A549 (cell line): Measurements from ENCODE around the gene SERPINE1. TPM values are rescaled to one million over a fixed set of nuclear protein-coding genes. Genes with fewer than 3 reads are reported as not detected.

Source experiments
- ATAC-seq, 2 experiments: fragments of 200-7000 bp in 1 of 2; fragments of >200 bp in 1 of 2; cut with Nextera tagmentation in 1 of 2; cut with Tn5 transposase in 1 of 2; 3 replicates each; pipeline versions ENCODE4 v1.8.0 to v1.9.1; 2018 to 2020; ENCODE audit warnings: mild to moderate bottlenecking in 1 of 2, moderate library complexity in 1 of 2
- CTCF ChIA-PET: fragments of 300-600 bp; sonication (Branson Sonifier 250); formaldehyde crosslinking; extraction: SDS; loops from one replicate; lab custom pipeline; 2021; ENCODE audit warnings: antibody characterized with exemption, inconsistent platforms; lab: Yijun Ruan, JAX
- POLR2A ChIA-PET: fragments of 350-600 bp; formaldehyde crosslinking; extraction: SDS; loops from one replicate; lab custom pipeline; 2021; ENCODE audit warnings: antibody characterized with exemption, inconsistent platforms; lab: Yijun Ruan, JAX
- DNase-seq, 2 experiments: peaks; one replicate each; pipeline versions ENCODE4 v3.0.0 to v3.0.0-alpha.2; 2011 to 2016; ENCODE audit warnings: low read depth in 1 of 2, low spot score in 1 of 2
- FAIRE-seq: peaks from 2 replicates; lab custom pipeline; 2011; peaks lifted over from hg19 to GRCh38; lab: Jason Lieb, UNC
- H3K27ac ChIP-seq, 2 experiments: fragments of >200 bp; sonication (Bioruptor Twin); formaldehyde crosslinking; 3 replicates each; pipeline ENCODE4 v1.5.1; 2016 to 2017
- H3K4me1 ChIP-seq: fragments of >200 bp; sonication (Bioruptor Twin); formaldehyde crosslinking; 3 replicates; pipeline ENCODE4 v1.6.1; 2016
- H3K4me2 ChIP-seq: fragments of >200 bp; sonication (Bioruptor Twin); formaldehyde crosslinking; 3 replicates; pipeline ENCODE4 v1.6.1; 2016
- H3K4me3 ChIP-seq: fragments of >200 bp; sonication (Bioruptor Twin); formaldehyde crosslinking; 3 replicates; pipeline ENCODE4 v1.5.1; 2016
- H3K9me3 ChIP-seq: fragments of >200 bp; sonication (Bioruptor Twin); formaldehyde crosslinking; 3 replicates; pipeline ENCODE4 v1.6.1; 2016
- BHLHE40 ChIP-seq: IDR thresholded peaks from 2 replicates; pipeline ENCODE4 v1.6.1; 2012; ENCODE audit warnings: low read depth, low read length, inconsistent platforms
- CBX8 ChIP-seq: fragments of 200-600 bp; sonication (generic); IDR thresholded peaks from 2 replicates; pipeline ENCODE4 v1.6.1; 2016
- CHD2 ChIP-seq: fragments of 150-350 bp; IDR thresholded peaks from 2 replicates; pipeline ENCODE4 v1.6.1; 2014; ENCODE audit warnings: low read length; ENCODE audit not compliant: partially characterized antibody
- EHF ChIP-seq: fragments of 250-450 bp; sonication (Bioruptor Pico); IDR thresholded peaks from 2 replicates; pipeline ENCODE4 v1.5.0; 2020; ENCODE audit warnings: mild to moderate bottlenecking
- EHMT2 ChIP-seq: fragments of 200-600 bp; sonication (generic); IDR thresholded peaks from 2 replicates; pipeline ENCODE4 v1.6.1; 2016; ENCODE audit warnings: antibody characterized with exemption, low read depth, mild to moderate bottlenecking, moderate library complexity
- ELK1 ChIP-seq: fragments of 150-350 bp; IDR thresholded peaks from 2 replicates; pipeline ENCODE4 v1.6.1; 2014; ENCODE audit warnings: low read depth, mild to moderate bottlenecking, low read length
- FOSB ChIP-seq: fragments of 250-450 bp; sonication (Bioruptor Pico); IDR thresholded peaks from 2 replicates; pipeline ENCODE4 v1.5.0; 2020; ENCODE audit warnings: mild to moderate bottlenecking, moderate library complexity
- FOSL2 ChIP-seq, 2 experiments: fragments of 450-650 bp in 1 of 2; fragments of >200 bp in 1 of 2; sonication (Bioruptor Twin) in 1 of 2; formaldehyde crosslinking; IDR thresholded peaks; 2 replicates each; pipeline versions ENCODE4 v1.5.0 to v1.6.1; 2016 to 2020; ENCODE audit warnings: mild to moderate bottlenecking in 1 of 2, moderate library complexity in 1 of 2
- HDAC2 ChIP-seq: fragments of 200-600 bp; sonication (generic); IDR thresholded peaks from 2 replicates; pipeline ENCODE4 v1.6.1; 2016
- HES2 ChIP-seq: fragments of >200 bp; sonication (Bioruptor Twin); formaldehyde crosslinking; IDR thresholded peaks from 2 replicates; pipeline ENCODE4 v1.6.1; 2016
- HMGXB4 ChIP-seq: fragments of 250-450 bp; sonication (Bioruptor Pico); IDR thresholded peaks from 2 replicates; pipeline ENCODE4 v1.5.0; 2021; ENCODE audit warnings: mild to moderate bottlenecking, moderate library complexity, borderline replicate concordance
- MAFK ChIP-seq: fragments of 450-650 bp; IDR thresholded peaks from 2 replicates; pipeline ENCODE4 v1.6.1; 2014; ENCODE audit not compliant: partially characterized antibody
- MYC ChIP-seq: IDR thresholded peaks from 2 replicates; pipeline ENCODE4 v1.6.1; 2012; ENCODE audit warnings: mild to moderate bottlenecking, inconsistent platforms, low read length, improper control_type of control experiment, borderline replicate concordance
- REST ChIP-seq: fragments of 200-600 bp; sonication (generic); IDR thresholded peaks from 2 replicates; pipeline ENCODE4 v1.6.1; 2016; ENCODE audit warnings: antibody characterized with exemption, mild to moderate bottlenecking, moderate library complexity
- SMC3 ChIP-seq: fragments of >200 bp; sonication (Bioruptor Twin); formaldehyde crosslinking; IDR thresholded peaks from 3 replicates; pipeline ENCODE4 v1.6.1; 2018; ENCODE audit warnings: inconsistent platforms
- ZSCAN20 ChIP-seq: fragments of 250-450 bp; sonication (Bioruptor Pico); IDR thresholded peaks from 2 replicates; pipeline ENCODE4 v1.8.0; 2022; ENCODE audit warnings: mild to moderate bottlenecking, moderate library complexity
- WGBS: methylation state at CpG from one replicate; pipeline ENCODE4 v1.1.6; 2017; ENCODE audit errors: missing lambda C conversion rate; 5-methylcytosine and 5-hydroxymethylcytosine counted together
- polyA plus RNA-seq, 4 experiments: library from polyadenylated mRNA; depleted of rRNA in 3 of 4; stranded (reverse); fragments of >200 nt; fragmentation: RNase III in 1 of 4; extraction: RNeasy Plus Mini Kit Qiagen cat#74134 plus additional on column Dnase treatment in 1 of 4; gene quantifications; 2 replicates in 3 of 4; 3 replicates in 1 of 4; pipeline ENCODE4 v1.2.3, GENCODE V29; 2011 to 2017

Gene SERPINE1
- polyA plus RNA-seq, 2 of the 4 experiments (the other 2 are of a cell fraction) = 286 to 355 TPM

- DNase-seq (peak in 1 of 2 experiments; percentile 63), FAIRE-seq (no peak), ATAC-seq (peak; percentile 37 to 59)
- peaks cover 86% of the 10 kb centered on the region for H3K4me1 ChIP-seq
- CTCF ChIA-PET = interaction anchor here (1.1 to 16.1 kb wide), 3 partner anchors 9 to 48 kb away, joined by 3 to 235 read pairs (median 3); no protein-coding TSS in a partner anchor
- no peak for TF ChIP-seq HMGXB4 (CRISPR knock-in tag)
- TF ChIP-seq BHLHE40 = no peak
- no peak for TF ChIP-seq FOSB
- no peak for TF ChIP-seq ELK1
- TF ChIP-seq REST = peak; percentile 92
- TF ChIP-seq MYC = no peak
- peak; percentile 87; the same call in 1 of the 2 replicates for TF ChIP-seq EHMT2
- TF ChIP-seq HDAC2 = peak; percentile 53; the same call in 1 of the 2 replicates
- TF ChIP-seq FOSL2 (IDR thresholded peaks at IDR 0.05) = no peak
- no peak for TF ChIP-seq FOSL2 (CRISPR knock-in tag; IDR thresholded peaks at IDR 0.05)
- TF ChIP-seq HES2 = no peak
- TF ChIP-seq CBX8 = no peak
- TF ChIP-seq EHF (CRISPR knock-in tag) = no peak
- no peak for TF ChIP-seq ZSCAN20 (CRISPR knock-in tag)
- no peak for TF ChIP-seq CHD2
- TF ChIP-seq SMC3 = no peak
- no peak for TF ChIP-seq MAFK
- H3K4me3 ChIP-seq = peak overlapping the region; percentile 54
- POLR2A ChIA-PET = interaction anchor here (0.6 to 2.4 kb wide), 2 partner anchors 9 to 20 kb away, joined by 8 to 16 read pairs; no protein-coding TSS in a partner anchor
- peak overlapping the region; percentile 98 for H3K4me2 ChIP-seq
- WGBS = 10% methylated on average over 29 of the region's 75 CpGs
- H3K27ac ChIP-seq = peak overlapping the region; percentile 43 to 83
- H3K9me3 ChIP-seq = no peaks in the 10 kb centered on the region
Measured at GRCh38 chr7:101164071-101164840, 37.4 kb downstream of the SERPINE1 start.
